K562 (cell line): Measurements from ENCODE around the gene KIZ.

Source experiments
- ATF2 ChIP-seq: sonication (generic); formaldehyde crosslinking; IDR thresholded peaks from 2 replicates; pipeline ENCODE4 v1.8.1; 2022; ENCODE audit warnings: missing genetic modification reagents
- ATF6 ChIP-seq: sonication (generic); formaldehyde crosslinking; IDR thresholded peaks from 2 replicates; pipeline ENCODE4 v1.4.0; 2020; ENCODE audit warnings: mild to moderate bottlenecking, missing genetic modification reagents
- FOXK1 ChIP-seq: sonication (generic); formaldehyde crosslinking; IDR thresholded peaks from 2 replicates; pipeline ENCODE4 v1.8.0; 2022; ENCODE audit warnings: missing genetic modification reagents, mild to moderate bottlenecking, borderline replicate concordance
- FOXM1 ChIP-seq, 2 experiments: fragments of 450-650 bp in 1 of 2; sonication (generic) in 1 of 2; formaldehyde crosslinking in 1 of 2; IDR thresholded peaks; 2 replicates each; pipeline versions ENCODE4 v1.6.1 to v1.9.0; 2017 to 2022; ENCODE audit warnings: low read depth in 2 of 2, mild to moderate bottlenecking in 2 of 2, missing genetic modification reagents in 1 of 2, moderate library complexity in 1 of 2
- HLTF ChIP-seq: fragments of 450-650 bp; IDR thresholded peaks from 2 replicates; pipeline ENCODE4 v1.6.1; 2016
- LARP7 ChIP-seq: fragments of 450-650 bp; IDR thresholded peaks from 2 replicates; pipeline ENCODE4 v1.6.1; 2016
- MXI1 ChIP-seq: IDR thresholded peaks from 2 replicates; pipeline ENCODE4 v1.6.1; 2011; ENCODE audit warnings: low read depth, mild to moderate bottlenecking, improper control_type of control experiment, low read length
- POLR2AphosphoS5 ChIP-seq: IDR thresholded peaks from 2 replicates; pipeline ENCODE4 v1.6.1; 2011; ENCODE audit warnings: mild to moderate bottlenecking, low read depth, low read length, moderate library complexity; ENCODE audit not compliant: control insufficient read depth, insufficient read depth
- PTBP1 ChIP-seq: fragments of 200-400 bp; formaldehyde crosslinking; IDR thresholded peaks from 2 replicates; pipeline ENCODE4 v1.6.1; 2017; ENCODE audit warnings: low read depth, low read length
- USF1 ChIP-seq: sonication (generic); formaldehyde crosslinking; IDR thresholded peaks from 2 replicates; pipeline ENCODE4 v1.9.0; 2022; ENCODE audit warnings: mild to moderate bottlenecking, missing genetic modification reagents
- ZNF707 ChIP-seq: fragments of 250-450 bp; sonication (Bioruptor Pico); conservative IDR thresholded peaks from 2 replicates; pipeline ENCODE4 v1.8.0; 2022; ENCODE audit warnings: inconsistent platforms, mild to moderate bottlenecking, moderate library complexity
- TF ChIP-seq, protein P1 (sequence below), 2 experiments: fragments of 450-650 bp; formaldehyde crosslinking in 1 of 2; IDR thresholded peaks; 2 replicates each; pipeline versions ENCODE4 v1.4.0 to v1.6.1; 2014 to 2020; ENCODE audit warnings: mild to moderate bottlenecking in 2 of 2, borderline replicate concordance in 1 of 2, low read depth in 1 of 2
- TF ChIP-seq, protein P2 (sequence below), 3 experiments: IDR thresholded peaks in 2 of 3; conservative IDR thresholded peaks in 1 of 3; 2 replicates each; pipeline ENCODE4 v1.5.1; 2011 to 2012; ENCODE audit warnings: low read length in 3 of 3, mild to moderate bottlenecking in 3 of 3, control low read depth in 2 of 3, improper control_type of control experiment in 1 of 3, inconsistent platforms in 1 of 3, low read depth in 1 of 3, mixed read lengths in 1 of 3, moderate library complexity in 1 of 3; ENCODE audit not compliant: insufficient read depth in 2 of 3
- TF ChIP-seq, protein P3 (sequence below): IDR thresholded peaks from 2 replicates; pipeline ENCODE4 v1.6.1; 2012; ENCODE audit warnings: low read depth, low read length, improper control_type of control experiment, borderline replicate concordance

DNA sequence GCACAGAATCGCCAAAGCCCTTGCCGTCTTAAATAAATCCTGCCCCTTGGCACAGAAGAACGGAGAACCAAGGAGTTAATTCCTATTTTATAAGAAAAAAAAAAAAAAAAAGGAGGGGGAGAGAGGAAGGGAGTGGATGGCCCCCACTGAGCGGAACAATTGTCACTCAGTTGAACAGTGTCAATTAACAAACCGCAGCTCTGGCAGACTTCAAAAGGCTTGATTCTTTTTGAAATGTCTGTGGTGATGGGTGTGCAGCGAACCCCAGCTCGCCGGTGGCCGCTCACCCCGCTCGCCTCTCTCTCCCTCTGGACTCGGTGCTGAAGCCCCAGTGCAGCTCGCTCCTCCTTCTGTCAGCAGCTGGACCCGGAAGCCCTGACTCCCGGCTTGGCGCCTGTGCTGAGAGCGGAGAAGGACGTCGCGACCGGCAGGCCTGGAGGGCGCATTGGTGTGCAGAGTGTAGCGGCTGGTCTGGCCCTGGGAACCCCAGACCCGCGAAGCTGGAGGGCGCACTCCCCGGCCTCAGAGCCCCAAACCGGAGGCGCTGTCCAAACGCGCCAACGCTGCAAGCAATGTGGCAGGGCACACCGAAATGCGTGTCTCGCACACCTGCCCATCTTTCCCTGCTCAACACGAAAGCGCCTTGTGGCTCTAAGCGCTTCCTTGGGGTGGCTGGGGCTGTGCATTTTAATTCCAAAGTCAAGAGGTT lies 23.1 kb upstream of the KIZ start:
- TF ChIP-seq, protein P1, sequence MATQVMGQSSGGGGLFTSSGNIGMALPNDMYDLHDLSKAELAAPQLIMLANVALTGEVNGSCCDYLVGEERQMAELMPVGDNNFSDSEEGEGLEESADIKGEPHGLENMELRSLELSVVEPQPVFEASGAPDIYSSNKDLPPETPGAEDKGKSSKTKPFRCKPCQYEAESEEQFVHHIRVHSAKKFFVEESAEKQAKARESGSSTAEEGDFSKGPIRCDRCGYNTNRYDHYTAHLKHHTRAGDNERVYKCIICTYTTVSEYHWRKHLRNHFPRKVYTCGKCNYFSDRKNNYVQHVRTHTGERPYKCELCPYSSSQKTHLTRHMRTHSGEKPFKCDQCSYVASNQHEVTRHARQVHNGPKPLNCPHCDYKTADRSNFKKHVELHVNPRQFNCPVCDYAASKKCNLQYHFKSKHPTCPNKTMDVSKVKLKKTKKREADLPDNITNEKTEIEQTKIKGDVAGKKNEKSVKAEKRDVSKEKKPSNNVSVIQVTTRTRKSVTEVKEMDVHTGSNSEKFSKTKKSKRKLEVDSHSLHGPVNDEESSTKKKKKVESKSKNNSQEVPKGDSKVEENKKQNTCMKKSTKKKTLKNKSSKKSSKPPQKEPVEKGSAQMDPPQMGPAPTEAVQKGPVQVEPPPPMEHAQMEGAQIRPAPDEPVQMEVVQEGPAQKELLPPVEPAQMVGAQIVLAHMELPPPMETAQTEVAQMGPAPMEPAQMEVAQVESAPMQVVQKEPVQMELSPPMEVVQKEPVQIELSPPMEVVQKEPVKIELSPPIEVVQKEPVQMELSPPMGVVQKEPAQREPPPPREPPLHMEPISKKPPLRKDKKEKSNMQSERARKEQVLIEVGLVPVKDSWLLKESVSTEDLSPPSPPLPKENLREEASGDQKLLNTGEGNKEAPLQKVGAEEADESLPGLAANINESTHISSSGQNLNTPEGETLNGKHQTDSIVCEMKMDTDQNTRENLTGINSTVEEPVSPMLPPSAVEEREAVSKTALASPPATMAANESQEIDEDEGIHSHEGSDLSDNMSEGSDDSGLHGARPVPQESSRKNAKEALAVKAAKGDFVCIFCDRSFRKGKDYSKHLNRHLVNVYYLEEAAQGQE (IDR thresholded peaks at IDR 0.05; ENCODE audit: borderline replicate concordance): no peak
- TF ChIP-seq, protein P1 (CRISPR knock-in tag; IDR thresholded peaks at IDR 0.05; ENCODE audit: low read depth): no peak
- TF ChIP-seq, protein P2, sequence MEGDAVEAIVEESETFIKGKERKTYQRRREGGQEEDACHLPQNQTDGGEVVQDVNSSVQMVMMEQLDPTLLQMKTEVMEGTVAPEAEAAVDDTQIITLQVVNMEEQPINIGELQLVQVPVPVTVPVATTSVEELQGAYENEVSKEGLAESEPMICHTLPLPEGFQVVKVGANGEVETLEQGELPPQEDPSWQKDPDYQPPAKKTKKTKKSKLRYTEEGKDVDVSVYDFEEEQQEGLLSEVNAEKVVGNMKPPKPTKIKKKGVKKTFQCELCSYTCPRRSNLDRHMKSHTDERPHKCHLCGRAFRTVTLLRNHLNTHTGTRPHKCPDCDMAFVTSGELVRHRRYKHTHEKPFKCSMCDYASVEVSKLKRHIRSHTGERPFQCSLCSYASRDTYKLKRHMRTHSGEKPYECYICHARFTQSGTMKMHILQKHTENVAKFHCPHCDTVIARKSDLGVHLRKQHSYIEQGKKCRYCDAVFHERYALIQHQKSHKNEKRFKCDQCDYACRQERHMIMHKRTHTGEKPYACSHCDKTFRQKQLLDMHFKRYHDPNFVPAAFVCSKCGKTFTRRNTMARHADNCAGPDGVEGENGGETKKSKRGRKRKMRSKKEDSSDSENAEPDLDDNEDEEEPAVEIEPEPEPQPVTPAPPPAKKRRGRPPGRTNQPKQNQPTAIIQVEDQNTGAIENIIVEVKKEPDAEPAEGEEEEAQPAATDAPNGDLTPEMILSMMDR (IDR thresholded peaks at IDR 0.05 in 2 of 3, conservative IDR thresholded peaks at IDR 0.05 in 1 of 3; ENCODE audit: insufficient read depth in 2 of 3, low read depth in 1 of 3, low read length in 3 of 3): no peak
- no peak for TF ChIP-seq USF1 (CRISPR knock-in tag)
- no peak for TF ChIP-seq ZNF707 (CRISPR knock-in tag)
- TF ChIP-seq, protein P3, sequence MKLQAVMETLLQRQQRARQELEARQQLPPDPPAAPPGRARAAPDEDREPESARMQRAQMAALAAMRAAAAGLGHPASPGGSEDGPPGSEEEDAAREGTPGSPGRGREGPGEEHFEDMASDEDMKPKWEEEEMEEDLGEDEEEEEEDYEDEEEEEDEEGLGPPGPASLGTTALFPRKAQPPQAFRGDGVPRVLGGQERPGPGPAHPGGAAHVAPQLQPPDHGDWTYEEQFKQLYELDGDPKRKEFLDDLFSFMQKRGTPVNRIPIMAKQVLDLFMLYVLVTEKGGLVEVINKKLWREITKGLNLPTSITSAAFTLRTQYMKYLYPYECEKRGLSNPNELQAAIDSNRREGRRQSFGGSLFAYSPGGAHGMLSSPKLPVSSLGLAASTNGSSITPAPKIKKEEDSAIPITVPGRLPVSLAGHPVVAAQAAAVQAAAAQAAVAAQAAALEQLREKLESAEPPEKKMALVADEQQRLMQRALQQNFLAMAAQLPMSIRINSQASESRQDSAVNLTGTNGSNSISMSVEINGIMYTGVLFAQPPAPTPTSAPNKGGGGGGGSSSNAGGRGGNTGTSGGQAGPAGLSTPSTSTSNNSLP: no peak
- TF ChIP-seq MXI1: no peak
- TF ChIP-seq PTBP1: no peak
- no peak for TF ChIP-seq HLTF
- no peak for TF ChIP-seq ATF6 (CRISPR knock-in tag)
- no peak for TF ChIP-seq POLR2AphosphoS5
- no peak for TF ChIP-seq ATF2 (CRISPR knock-in tag)
- TF ChIP-seq FOXM1 (IDR thresholded peaks at IDR 0.05; ENCODE audit: low read depth): no peak
- no peak for TF ChIP-seq FOXM1 (CRISPR knock-in tag; IDR thresholded peaks at IDR 0.05; ENCODE audit: low read depth)
- no peak for TF ChIP-seq FOXK1 (CRISPR knock-in tag)
- TF ChIP-seq LARP7: no peak
